ENCODE results near the gene CDH23.

DNA sequence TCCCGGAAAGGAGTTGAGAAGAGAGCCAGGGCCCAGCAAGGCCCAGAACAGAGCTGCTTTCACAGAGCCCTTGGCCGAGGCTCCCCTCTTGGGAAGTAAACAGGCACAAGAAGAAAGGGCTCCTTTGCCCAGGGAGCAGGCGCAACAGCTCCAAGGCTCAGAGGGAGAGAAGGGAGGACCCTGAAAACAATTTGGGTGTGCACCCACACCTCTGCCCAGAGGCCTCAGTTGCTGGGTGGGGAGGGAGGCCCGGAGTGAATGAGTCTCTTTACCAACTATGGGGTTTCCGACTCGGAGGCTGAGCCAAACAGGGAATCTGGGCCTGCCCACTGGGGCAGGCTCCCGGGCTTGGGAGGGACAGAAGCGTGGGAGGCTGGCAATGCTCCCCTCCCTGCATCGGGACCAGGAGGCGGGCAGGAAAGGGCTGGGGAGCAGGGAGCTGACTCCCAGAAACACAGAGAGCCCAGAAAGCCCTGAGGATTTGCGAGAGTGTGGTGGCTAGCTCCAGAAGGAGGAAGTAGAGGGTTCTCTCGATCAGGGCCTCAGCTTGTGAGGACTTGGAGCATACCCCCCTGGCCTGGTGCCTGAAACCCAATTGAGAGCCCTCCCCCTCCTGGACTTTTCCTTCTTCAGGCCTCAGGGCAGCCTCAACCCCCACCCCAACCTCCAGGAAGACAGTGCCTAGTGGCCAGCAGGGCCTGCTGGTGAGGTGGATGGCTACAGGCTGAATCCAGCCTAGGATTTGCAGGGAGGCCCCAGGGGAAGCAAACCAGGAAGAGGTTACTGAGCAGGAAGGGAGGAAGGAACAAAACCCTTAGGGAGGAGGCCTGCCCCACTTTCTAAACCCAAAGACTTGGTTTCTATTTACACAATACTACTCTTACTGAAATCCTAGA, 316.7 kb downstream of the CDH23 start:
- TF ChIP-seq POLR2A (IDR thresholded peaks at IDR 0.05; ENCODE audit: low read depth) = no peak
- TF ChIP-seq, protein P1, sequence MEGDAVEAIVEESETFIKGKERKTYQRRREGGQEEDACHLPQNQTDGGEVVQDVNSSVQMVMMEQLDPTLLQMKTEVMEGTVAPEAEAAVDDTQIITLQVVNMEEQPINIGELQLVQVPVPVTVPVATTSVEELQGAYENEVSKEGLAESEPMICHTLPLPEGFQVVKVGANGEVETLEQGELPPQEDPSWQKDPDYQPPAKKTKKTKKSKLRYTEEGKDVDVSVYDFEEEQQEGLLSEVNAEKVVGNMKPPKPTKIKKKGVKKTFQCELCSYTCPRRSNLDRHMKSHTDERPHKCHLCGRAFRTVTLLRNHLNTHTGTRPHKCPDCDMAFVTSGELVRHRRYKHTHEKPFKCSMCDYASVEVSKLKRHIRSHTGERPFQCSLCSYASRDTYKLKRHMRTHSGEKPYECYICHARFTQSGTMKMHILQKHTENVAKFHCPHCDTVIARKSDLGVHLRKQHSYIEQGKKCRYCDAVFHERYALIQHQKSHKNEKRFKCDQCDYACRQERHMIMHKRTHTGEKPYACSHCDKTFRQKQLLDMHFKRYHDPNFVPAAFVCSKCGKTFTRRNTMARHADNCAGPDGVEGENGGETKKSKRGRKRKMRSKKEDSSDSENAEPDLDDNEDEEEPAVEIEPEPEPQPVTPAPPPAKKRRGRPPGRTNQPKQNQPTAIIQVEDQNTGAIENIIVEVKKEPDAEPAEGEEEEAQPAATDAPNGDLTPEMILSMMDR (IDR thresholded peaks at IDR 0.05) = peak in 1 of 3 experiments; percentile 14
- peak; percentile 54 to 83 for TF ChIP-seq POLR2AphosphoS5 (IDR thresholded peaks at IDR 0.05)
- TF ChIP-seq EP300 (IDR thresholded peaks at IDR 0.05) = no peak
